ENCODE data around the gene CALML5.

CALML5 gene

GRCh38 chr10:5515948-5516761 is 16.8 kb upstream of the CALML5 start:
- DNase-seq (ENCODE audit: low read depth), result no peak

GRCh38 chr10:5514226-5514850 is 15.0 kb upstream of the CALML5 start:
- no peak for DNase-seq (ENCODE audit: low read depth)

GRCh38 chr10:5512881-5513612 is 13.7 kb upstream of the CALML5 start:
- DNase-seq (ENCODE audit: low read depth), result no peak

- no peak for DNase-seq (ENCODE audit: low read depth)
Observed at GRCh38 chr10:5512331-5512730, 13.0 kb upstream of the CALML5 start.

GRCh38 chr10:5511885-5512280 is 12.5 kb upstream of the CALML5 start:
- DNase-seq (ENCODE audit: low read depth), result no peak

- DNase-seq (ENCODE audit: low read depth), result no peak
Observed at GRCh38 chr10:5511231-5511884, 12.0 kb upstream of the CALML5 start.

GRCh38 chr10:5510281-5511072 is 11.1 kb upstream of the CALML5 start:
- no peak for DNase-seq (ENCODE audit: low read depth)

GRCh38 chr10:5509691-5510090 is 10.3 kb upstream of the CALML5 start:
- DNase-seq (ENCODE audit: low read depth), result no peak

- no peak for DNase-seq (ENCODE audit: low read depth)
Observed at GRCh38 chr10:5509236-5509635, 9.9 kb upstream of the CALML5 start.

GRCh38 chr10:5508786-5509185 is 9.4 kb upstream of the CALML5 start:
- no peak for DNase-seq (ENCODE audit: low read depth)

GRCh38 chr10:5508161-5508604 is 8.8 kb upstream of the CALML5 start:
- DNase-seq (ENCODE audit: low read depth), result no peak

GRCh38 chr10:5507649-5508131 is 8.3 kb upstream of the CALML5 start:
- no peak for DNase-seq (ENCODE audit: low read depth)

GRCh38 chr10:5506751-5507648 is 7.6 kb upstream of the CALML5 start:
- DNase-seq (ENCODE audit: low read depth), result no peak

GRCh38 chr10:5506246-5506645 is 6.9 kb upstream of the CALML5 start:
- no peak for DNase-seq (ENCODE audit: low read depth)

GRCh38 chr10:5504146-5505072 is 5.0 kb upstream of the CALML5 start:
- DNase-seq (ENCODE audit: low read depth), result no peak

- no peak for DNase-seq (ENCODE audit: low read depth)
Observed at GRCh38 chr10:5503477-5503835, 4.1 kb upstream of the CALML5 start.

GRCh38 chr10:5502571-5503476 is 3.5 kb upstream of the CALML5 start:
- DNase-seq (ENCODE audit: low read depth), result no peak

- no peak for DNase-seq (ENCODE audit: low read depth)
Observed at GRCh38 chr10:5502061-5502521, 2.7 kb upstream of the CALML5 start.
